ENCODE results near the gene FANCL. TPM values are rescaled to one million over a fixed set of nuclear protein-coding genes. Genes with fewer than 3 reads are reported as not detected.
A peak's percentile ranks its signal among the peaks of the same experiment; 100 is the strongest.

The FANCL gene
- total and polyA plus RNA-seq, 9 of the 15 experiments (the other 6 are each of a cell fraction or from before 2014, with no cell fraction given) = 36.7 to 120 (median 58.5) TPM

DNA sequence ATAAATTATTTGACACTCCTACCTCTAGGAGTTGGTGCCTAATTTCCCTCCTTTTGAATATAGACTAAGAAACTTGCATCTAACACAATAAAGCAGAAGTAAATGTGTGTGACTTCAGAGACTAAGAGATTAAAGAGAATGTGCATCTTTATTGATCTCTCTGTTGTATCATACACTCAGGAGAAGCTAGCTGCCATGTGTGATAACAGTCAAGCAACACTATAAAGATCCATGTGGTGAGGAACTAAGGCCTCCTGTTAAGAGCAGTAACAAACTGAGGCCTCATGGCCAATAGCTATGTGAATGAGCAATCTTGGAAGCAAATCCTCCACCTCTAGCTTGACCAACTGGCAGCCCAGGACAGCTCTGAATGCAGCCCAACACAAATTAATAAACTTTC lies 3.4 kb downstream of the FANCL start (continued):
- TF ChIP-seq CEBPZ (IDR thresholded peaks at IDR 0.05; ENCODE audit: borderline replicate concordance, low read depth, low read length) (no peak), STAT5B (CRISPR knock-in tag; IDR thresholded peaks at IDR 0.05) (no peak), ZNF23 (CRISPR knock-in tag; IDR thresholded peaks at IDR 0.05) (no peak), TCF7L2 (IDR thresholded peaks at IDR 0.05; ENCODE audit: low read depth, low read length) (no peak), SAFB (IDR thresholded peaks at IDR 0.05; ENCODE audit: borderline replicate concordance, low read depth, low read length) (no peak), NCOA2 (IDR thresholded peaks at IDR 0.05; ENCODE audit: partially characterized antibody in 2 of 2) (peak in 1 of 2 experiments; percentile 4), MNT (conservative IDR thresholded peaks at IDR 0.05) (peak; percentile 40 to 72; a peak in 2 of 4 replicates), POLR2B (IDR thresholded peaks at IDR 0.05; ENCODE audit: low read depth, partially characterized antibody) (no peak), ZNF408 (CRISPR knock-in tag; IDR thresholded peaks at IDR 0.05; ENCODE audit: low read depth) (no peak), JUND (IDR thresholded peaks at IDR 0.05; ENCODE audit: borderline replicate concordance, low read depth, low read length) (no peak), JUND (tag; IDR thresholded peaks at IDR 0.05; ENCODE audit: borderline replicate concordance, low read depth, low read length) (peak; percentile 21; the same call in 1 of the 3 replicates), HMG20B (CRISPR knock-in tag; IDR thresholded peaks at IDR 0.05) (no peak), EHMT2 (IDR thresholded peaks at IDR 0.05) (peak; percentile 66), GABPA (tag; conservative IDR thresholded peaks at IDR 0.05; ENCODE audit: low read depth) (no peak), SRF (CRISPR knock-in tag; IDR thresholded peaks at IDR 0.05) (no peak), JUN (IDR thresholded peaks at IDR 0.05; ENCODE audit: borderline replicate concordance, low read depth, low read length) (no peak), JUN (CRISPR knock-in tag; IDR thresholded peaks at IDR 0.05; ENCODE audit: borderline replicate concordance) (no peak), TAF7 (tag; IDR thresholded peaks at IDR 0.05) (no peak)
- TF ChIP-seq, protein P1, sequence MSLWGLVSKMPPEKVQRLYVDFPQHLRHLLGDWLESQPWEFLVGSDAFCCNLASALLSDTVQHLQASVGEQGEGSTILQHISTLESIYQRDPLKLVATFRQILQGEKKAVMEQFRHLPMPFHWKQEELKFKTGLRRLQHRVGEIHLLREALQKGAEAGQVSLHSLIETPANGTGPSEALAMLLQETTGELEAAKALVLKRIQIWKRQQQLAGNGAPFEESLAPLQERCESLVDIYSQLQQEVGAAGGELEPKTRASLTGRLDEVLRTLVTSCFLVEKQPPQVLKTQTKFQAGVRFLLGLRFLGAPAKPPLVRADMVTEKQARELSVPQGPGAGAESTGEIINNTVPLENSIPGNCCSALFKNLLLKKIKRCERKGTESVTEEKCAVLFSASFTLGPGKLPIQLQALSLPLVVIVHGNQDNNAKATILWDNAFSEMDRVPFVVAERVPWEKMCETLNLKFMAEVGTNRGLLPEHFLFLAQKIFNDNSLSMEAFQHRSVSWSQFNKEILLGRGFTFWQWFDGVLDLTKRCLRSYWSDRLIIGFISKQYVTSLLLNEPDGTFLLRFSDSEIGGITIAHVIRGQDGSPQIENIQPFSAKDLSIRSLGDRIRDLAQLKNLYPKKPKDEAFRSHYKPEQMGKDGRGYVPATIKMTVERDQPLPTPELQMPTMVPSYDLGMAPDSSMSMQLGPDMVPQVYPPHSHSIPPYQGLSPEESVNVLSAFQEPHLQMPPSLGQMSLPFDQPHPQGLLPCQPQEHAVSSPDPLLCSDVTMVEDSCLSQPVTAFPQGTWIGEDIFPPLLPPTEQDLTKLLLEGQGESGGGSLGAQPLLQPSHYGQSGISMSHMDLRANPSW (CRISPR knock-in tag; IDR thresholded peaks at IDR 0.05) = no peak
- TF ChIP-seq, protein P2, sequence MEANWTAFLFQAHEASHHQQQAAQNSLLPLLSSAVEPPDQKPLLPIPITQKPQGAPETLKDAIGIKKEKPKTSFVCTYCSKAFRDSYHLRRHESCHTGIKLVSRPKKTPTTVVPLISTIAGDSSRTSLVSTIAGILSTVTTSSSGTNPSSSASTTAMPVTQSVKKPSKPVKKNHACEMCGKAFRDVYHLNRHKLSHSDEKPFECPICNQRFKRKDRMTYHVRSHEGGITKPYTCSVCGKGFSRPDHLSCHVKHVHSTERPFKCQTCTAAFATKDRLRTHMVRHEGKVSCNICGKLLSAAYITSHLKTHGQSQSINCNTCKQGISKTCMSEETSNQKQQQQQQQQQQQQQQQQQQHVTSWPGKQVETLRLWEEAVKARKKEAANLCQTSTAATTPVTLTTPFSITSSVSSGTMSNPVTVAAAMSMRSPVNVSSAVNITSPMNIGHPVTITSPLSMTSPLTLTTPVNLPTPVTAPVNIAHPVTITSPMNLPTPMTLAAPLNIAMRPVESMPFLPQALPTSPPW (CRISPR knock-in tag; IDR thresholded peaks at IDR 0.05) = no peak

Measured in K562 (cell line).